Right atrium auricular region (tissue), 2 donors: ENCODE measurements around the gene ACY1. TPM values are rescaled to one million over a fixed set of nuclear protein-coding genes. Genes with fewer than 3 reads are reported as not detected.

Source experiments
- DNase-seq: peaks from one replicate; pipeline ENCODE4 v3.0.0-alpha.2; 2019; ENCODE audit warnings: low spot score
- H3K27ac ChIP-seq, 2 donors: fragments of 200-600 bp; sonication (generic); 1 replicate in 1 of 2; 2 replicates in 1 of 2; pipeline ENCODE4 v1.5.1; 2016 to 2019
- H3K27me3 ChIP-seq, 2 donors: fragments of 200-600 bp; sonication (generic); one replicate each; pipeline versions ENCODE4 v1.5.1 to v1.6.0; 2017 to 2019
- H3K36me3 ChIP-seq: fragments of 200-600 bp; sonication (generic); one replicate; pipeline ENCODE4 v1.5.1; 2016
- H3K4me1 ChIP-seq, 2 donors: fragments of 200-600 bp; sonication (generic); one replicate each; pipeline versions ENCODE4 v1.5.1 to v1.6.0; 2017 to 2019
- H3K4me3 ChIP-seq, 2 donors: fragments of 200-600 bp; sonication (generic); 1 replicate in 1 of 2; 2 replicates in 1 of 2; pipeline ENCODE4 v1.5.1; 2017 to 2019; ENCODE audit warnings: mild to moderate bottlenecking in 1 of 2, moderate library complexity in 1 of 2
- H3K9me3 ChIP-seq, 2 donors: fragments of 200-600 bp; sonication (generic); one replicate each; pipeline ENCODE4 v1.5.1; 2019
- total RNA-seq, 2 donors: library from RNA; depleted of rRNA; stranded (reverse); fragments of >200 nt; gene quantifications; one replicate each; pipeline ENCODE4 v1.1.0, GENCODE V29; 2016
- TF ChIP-seq, protein P1 (sequence below), 2 donors: fragments of 200-600 bp; sonication (generic); IDR thresholded peaks; one replicate each; pipeline ENCODE4 v1.5.1; 2019; ENCODE audit warnings: antibody characterized with exemption in 2 of 2

Gene ACY1
- total RNA-seq, 2 donors from 2014 or later = 26.0 to 29.8 TPM

DNA sequence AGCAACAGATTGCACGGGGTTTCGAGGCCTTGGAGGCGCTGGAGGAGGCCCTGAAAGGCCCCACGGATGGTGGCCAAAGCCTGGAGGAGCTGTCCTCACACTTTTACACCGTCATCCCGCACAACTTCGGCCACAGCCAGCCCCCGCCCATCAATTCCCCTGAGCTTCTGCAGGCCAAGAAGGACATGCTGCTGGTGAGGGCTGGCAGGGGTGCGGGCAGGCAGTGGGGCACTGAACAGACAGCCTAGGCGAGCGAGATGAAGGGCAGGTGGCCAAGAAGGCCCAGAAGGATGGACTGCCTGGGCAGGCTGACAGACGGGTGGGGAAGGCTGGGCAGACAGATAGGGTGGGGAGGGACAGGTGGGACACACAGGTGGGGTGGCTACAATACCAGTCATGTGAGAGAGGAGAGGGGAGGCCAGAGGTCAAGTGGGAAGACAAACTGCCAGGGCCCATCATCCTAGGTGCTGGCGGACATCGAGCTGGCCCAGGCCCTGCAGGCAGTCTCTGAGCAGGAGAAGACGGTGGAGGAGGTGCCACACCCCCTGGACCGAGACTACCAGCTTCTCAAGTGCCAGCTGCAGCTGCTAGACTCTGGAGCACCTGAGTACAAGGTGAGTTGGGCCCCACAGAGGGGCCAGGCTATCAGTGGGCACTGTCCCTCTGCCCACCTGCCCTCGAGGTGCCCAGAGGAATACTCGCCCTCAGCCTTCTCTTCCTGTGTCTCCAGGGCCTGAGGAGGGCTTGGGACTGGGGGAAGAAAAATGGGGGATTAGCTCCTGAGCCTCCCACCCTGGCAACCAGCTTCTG lies 38.1 kb upstream of the ACY1 start:
- no peaks in the 10 kb centered on the region for H3K36me3 ChIP-seq
- peaks cover 0 to 28% of the 10 kb centered on the region in 2 donors for H3K4me1 ChIP-seq
- no peak overlapping the region for H3K4me3 ChIP-seq
- H3K27me3 ChIP-seq = no peaks in the 10 kb centered on the region
- H3K9me3 ChIP-seq = no peaks in the 10 kb centered on the region
- no peak for DNase-seq
- TF ChIP-seq, protein P1, sequence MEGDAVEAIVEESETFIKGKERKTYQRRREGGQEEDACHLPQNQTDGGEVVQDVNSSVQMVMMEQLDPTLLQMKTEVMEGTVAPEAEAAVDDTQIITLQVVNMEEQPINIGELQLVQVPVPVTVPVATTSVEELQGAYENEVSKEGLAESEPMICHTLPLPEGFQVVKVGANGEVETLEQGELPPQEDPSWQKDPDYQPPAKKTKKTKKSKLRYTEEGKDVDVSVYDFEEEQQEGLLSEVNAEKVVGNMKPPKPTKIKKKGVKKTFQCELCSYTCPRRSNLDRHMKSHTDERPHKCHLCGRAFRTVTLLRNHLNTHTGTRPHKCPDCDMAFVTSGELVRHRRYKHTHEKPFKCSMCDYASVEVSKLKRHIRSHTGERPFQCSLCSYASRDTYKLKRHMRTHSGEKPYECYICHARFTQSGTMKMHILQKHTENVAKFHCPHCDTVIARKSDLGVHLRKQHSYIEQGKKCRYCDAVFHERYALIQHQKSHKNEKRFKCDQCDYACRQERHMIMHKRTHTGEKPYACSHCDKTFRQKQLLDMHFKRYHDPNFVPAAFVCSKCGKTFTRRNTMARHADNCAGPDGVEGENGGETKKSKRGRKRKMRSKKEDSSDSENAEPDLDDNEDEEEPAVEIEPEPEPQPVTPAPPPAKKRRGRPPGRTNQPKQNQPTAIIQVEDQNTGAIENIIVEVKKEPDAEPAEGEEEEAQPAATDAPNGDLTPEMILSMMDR (IDR thresholded peaks at IDR 0.05) = no peak
- no peak overlapping the region for H3K27ac ChIP-seq

DNA sequence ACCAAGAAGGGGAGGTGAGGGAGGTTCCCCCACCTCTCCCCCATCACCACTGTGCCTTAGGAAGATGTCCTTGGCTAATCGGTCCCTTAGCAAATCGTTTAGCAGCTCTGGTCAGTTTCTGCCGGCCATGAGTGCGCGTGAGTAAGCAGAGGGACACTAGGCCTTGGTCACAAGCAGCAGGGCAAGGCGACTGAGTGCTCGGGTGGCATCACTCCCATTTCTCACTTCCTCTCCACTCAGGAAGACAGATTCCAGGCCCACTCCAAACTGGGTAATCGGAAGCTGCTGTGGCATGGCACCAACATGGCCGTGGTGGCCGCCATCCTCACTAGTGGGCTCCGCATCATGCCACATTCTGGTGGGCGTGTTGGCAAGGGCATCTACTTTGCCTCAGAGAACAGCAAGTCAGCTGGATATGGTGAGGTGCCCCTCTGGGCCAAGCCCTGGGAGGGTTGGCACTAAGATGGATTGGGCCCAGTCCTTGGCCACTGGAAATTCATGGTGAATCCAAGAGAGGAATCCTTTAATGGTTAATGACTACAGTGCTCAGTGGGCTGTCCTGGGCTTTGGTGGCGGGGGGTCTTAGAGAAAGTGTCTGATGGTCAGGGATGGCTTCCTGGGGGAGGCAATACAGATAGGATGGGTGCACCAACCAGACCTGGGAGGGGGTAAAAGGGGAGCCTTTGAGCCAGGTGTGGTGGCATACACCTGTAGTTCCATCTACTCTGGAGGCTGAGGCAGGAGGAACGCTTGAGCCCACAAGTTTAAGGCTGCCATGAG lies 37.2 kb upstream of the ACY1 start:
- Histone ChIP-seq H3K4me3 (no peak overlapping the region), H3K9me3 (no peaks in the 10 kb centered on the region), H3K27ac (no peak overlapping the region), H3K27me3 (no peaks in the 10 kb centered on the region), H3K36me3 (no peaks in the 10 kb centered on the region), H3K4me1 (peaks cover 0 to 19% of the 10 kb centered on the region in 2 donors)
- TF ChIP-seq, protein P1 (IDR thresholded peaks at IDR 0.05) = no peak
- DNase-seq = no peak

DNA sequence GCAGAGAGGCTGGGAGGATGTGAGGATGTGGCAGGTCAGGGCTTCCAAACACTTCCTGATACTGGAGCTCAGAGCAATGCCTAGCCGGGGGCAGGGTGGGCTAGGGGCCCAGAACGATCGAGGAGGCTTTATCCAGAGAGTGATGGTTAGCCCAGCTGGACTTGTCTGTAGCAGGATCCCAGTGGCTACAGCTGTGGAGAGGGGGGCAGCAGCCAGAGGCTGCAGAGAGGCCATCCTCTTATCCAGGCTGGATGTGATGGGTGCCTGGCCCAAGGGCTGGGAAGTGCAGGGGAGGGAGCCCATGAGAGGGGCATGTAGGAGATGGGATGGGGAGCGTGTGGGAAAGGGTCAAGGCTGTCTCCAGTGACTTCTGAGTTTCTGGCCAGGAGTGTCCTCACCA lies 36.5 kb upstream of the ACY1 start:
- Histone ChIP-seq H3K9me3 (no peaks in the 10 kb centered on the region), H3K27ac (no peak overlapping the region), H3K36me3 (no peaks in the 10 kb centered on the region), H3K4me3 (no peak overlapping the region), H3K27me3 (no peaks in the 10 kb centered on the region), H3K4me1 (peaks cover 0 to 14% of the 10 kb centered on the region in 2 donors)
- DNase-seq = no peak
- TF ChIP-seq, protein P1 (IDR thresholded peaks at IDR 0.05) = no peak

DNA sequence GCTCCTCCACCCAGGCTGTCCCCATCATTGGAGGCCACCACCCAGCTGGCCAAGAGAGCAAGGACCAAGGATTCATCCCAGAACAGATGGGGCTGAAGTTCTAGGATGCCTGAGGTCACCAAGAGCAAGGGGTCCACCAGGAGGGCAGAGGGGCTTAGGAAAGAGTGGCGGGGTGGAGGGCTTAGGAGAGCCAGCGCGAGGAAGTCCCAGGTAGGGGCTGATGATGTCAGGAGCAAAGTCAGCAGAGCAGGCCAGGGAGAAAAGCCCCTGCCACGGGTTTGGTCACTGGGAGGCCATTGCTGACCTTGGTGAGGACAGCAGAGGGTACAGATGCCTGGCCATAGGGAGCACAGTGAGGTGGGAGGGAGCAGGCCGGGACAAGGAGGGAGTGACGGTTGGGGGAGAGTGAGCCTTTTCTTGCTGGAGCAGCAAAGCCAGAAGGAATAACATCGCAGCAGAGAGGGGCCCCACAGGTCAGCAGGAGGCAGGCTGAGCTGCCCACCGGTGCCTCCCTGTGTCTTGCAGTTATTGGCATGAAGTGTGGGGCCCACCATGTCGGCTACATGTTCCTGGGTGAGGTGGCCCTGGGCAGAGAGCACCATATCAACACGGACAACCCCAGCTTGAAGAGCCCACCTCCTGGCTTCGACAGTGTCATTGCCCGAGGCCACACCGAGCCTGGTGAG lies 36.0 kb upstream of the ACY1 start:
- TF ChIP-seq, protein P1 (IDR thresholded peaks at IDR 0.05) = no peak
- H3K4me1 ChIP-seq = peaks cover 0 to 13% of the 10 kb centered on the region in 2 donors
- no peaks in the 10 kb centered on the region for H3K27me3 ChIP-seq
- no peak overlapping the region for H3K27ac ChIP-seq
- DNase-seq = no peak
- H3K4me3 ChIP-seq = no peak overlapping the region
- H3K9me3 ChIP-seq = no peaks in the 10 kb centered on the region
- H3K36me3 ChIP-seq = no peaks in the 10 kb centered on the region

DNA sequence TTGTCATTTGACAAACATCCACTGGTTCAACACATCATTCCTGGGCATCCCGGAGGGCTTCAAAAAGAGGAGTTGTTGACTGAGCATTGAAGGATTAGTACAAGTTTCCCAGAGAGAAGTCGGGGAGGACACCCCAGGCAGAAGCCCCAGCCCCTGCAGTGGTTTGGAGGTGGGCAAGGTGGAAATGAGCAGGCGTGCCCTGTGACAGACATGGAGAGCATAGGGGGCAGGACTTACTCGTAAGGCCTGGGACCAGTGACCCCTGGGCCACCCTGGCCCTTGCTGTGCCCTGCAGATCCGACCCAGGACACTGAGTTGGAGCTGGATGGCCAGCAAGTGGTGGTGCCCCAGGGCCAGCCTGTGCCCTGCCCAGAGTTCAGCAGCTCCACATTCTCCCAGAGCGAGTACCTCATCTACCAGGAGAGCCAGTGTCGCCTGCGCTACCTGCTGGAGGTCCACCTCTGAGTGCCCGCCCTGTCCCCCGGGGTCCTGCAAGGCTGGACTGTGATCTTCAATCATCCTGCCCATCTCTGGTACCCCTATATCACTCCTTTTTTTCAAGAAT lies 35.2 kb upstream of the ACY1 start:
- no peaks in the 10 kb centered on the region for H3K36me3 ChIP-seq
- H3K4me1 ChIP-seq = peaks cover 0 to 5% of the 10 kb centered on the region in 2 donors
- DNase-seq = no peak
- TF ChIP-seq, protein P1 (IDR thresholded peaks at IDR 0.05) = no peak
- H3K27ac ChIP-seq = no peak overlapping the region
- no peaks in the 10 kb centered on the region for H3K9me3 ChIP-seq
- no peaks in the 10 kb centered on the region for H3K27me3 ChIP-seq
- no peak overlapping the region for H3K4me3 ChIP-seq
